HG03457 (cell line): ENCODE data around the gene TYSND1.
"Not testable (repeated sequence)": the region's sequence is repeated elsewhere in the genome, so short reads cannot be mapped to it uniquely, and the experiment has no call there.

ENCODE experiments used
- ATAC-seq: cut with Tn5 transposase; IDR thresholded peaks from one replicate; pipeline ENCODE4 v1.9.1; 2021; ENCODE audit warnings: moderate number of reproducible peaks; ENCODE audit not compliant: unreplicated experiment

TYSND1 gene

DNA sequence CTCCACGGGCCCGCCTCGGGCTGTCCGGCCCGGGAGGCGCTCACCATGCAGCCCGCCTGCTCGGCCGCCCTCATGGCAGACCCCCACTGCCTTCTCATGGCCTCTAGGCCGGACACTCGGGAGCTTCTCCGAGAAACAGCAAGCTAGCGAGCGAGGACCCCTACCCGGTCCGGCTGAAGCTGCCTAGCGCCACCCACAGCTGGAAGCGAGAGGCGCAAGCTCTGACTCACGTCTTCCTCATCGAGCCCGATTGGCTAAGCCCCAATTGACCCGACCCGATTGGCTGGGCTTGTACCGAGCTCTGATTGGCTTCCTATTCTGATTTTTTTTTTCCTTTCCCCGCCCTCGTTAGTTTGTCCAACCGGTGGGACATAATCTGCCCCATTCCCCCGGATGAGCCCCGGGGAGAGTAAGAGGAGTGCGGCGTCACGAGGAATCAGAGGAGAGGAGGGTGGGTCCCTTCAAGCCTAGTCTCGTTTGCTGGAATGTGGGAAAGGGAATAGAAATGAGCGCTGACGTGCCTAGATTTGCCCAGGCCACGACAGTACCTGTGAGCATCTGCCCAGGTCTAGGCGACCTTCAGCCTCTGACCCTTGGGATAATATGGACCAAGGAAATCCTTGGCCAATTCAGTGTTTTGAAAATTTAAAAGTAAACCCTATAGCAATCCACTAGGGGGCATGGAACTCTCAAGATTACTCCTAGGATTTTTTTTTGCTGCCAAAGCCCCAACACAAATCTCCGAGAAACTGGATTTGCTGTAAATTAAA, at the start of gene TYSND1:
Gene TYSND1 (minus strand): TSS at position 212 of the 770 bp plus-strand sequence. CDS start 114 bp downstream, at position 98.
- peak; percentile 91 for ATAC-seq

DNA sequence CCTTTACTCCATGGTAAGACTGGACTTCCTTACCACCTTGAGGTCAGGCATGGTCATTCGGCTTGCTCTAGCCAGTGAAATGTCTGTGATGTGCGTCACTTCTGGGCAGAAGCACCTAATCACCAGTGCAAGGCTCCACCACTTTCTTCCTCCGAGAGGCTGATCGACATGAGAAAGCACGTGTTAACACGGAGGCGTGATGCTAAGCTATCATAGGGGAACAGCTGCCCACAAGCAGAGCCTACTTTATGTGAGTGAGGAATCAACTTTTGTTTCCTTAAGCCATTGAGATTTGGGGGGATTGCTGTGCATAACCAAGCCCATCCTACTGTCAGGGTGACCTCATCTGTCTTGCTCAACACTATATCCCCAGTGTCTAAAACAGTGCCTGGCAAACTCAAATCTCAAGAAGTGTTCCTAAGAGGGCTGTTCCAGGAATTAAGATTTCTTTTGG, 46.9 kb upstream of the TYSND1 start:
- ATAC-seq: no peak

- ATAC-seq: no peak
These were observed 45.9 kb upstream of the TYSND1 start for GRCh38 chr10:70192326-70192968.

- ATAC-seq: no peak
These were observed 45.4 kb upstream of the TYSND1 start for GRCh38 chr10:70191972-70192305.

- no peak for ATAC-seq
These were observed 44.9 kb upstream of the TYSND1 start for GRCh38 chr10:70191161-70191971.

GRCh38 chr10:70190581-70190980, 44.1 kb upstream of the TYSND1 start:
- no peak for ATAC-seq

- no peak for ATAC-seq
These were observed 43.6 kb upstream of the TYSND1 start for GRCh38 chr10:70190102-70190501.

- ATAC-seq: no peak
These were observed 42.3 kb upstream of the TYSND1 start for GRCh38 chr10:70188768-70189167.

GRCh38 chr10:70186571-70186970, 40.1 kb upstream of the TYSND1 start:
- no peak for ATAC-seq

DNA sequence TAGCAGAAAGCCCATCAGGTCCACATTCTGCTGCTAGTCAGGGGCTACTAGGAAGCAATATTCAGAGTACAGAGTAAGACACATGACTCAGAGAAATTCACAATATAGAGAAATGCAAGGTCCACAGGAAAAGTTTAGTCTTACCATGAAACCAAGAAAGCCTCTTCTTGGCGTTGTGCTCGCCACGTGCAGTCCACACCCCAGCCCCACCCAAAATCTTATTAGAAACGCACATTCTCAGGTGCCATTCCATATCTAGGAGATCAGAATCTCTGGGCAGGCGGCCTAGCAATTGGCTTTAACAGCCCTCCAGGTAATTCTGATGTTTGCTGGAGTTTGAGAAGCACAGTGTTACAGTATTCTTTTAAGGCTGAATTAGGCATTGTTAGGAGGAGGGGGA, 39.6 kb upstream of the TYSND1 start:
- no peak for ATAC-seq

DNA sequence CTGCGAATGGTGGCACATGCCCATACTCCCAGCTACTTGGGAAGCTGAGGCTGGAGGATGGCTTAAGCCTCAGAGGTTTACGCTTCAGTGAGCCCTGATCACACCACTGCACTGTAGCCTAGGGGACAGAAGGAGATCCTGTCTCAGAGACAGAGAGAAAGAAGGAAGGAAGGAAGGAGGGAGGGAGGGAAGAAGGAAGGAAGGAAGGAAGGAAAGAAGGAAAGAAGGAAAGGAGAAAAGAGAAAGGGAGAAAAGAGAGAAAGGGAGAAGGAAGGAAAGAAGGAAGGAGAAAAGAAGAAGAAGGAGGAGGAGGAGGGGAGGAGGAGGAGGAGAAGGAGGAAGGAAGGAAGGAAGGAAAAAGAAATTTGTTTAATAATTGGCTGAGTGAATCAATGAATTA, 36.8 kb upstream of the TYSND1 start:
- ATAC-seq: no peak

DNA sequence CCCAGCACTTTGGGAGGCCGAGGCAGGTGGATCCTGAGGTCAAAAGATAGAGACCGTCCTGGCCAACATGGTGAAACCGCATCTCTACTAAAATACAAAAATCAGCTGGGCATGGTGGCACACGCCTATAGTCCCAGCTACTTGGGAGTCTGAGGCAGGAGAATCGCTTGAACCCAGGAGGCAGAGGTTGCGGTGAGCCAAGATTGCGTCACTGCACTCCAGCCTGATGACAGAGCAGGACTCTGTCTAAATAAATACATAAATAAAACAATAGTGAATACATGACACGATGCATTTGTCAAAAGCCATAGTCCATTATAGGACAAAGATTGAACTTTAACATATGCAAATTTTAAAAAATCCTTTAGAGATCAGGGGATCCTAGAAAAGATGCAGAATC, 32.7 kb upstream of the TYSND1 start:
- ATAC-seq: not testable (repeated sequence)

GRCh38 chr10:70178139-70178725, 31.7 kb upstream of the TYSND1 start:
- ATAC-seq: no peak

GRCh38 chr10:70176441-70176840, 29.9 kb upstream of the TYSND1 start:
- ATAC-seq: no peak

- ATAC-seq: no peak
These were observed 29.0 kb upstream of the TYSND1 start for GRCh38 chr10:70175516-70175915.

- no peak for ATAC-seq
These were observed 27.7 kb upstream of the TYSND1 start for GRCh38 chr10:70174058-70174741.

- ATAC-seq: no peak
These were observed 23.3 kb upstream of the TYSND1 start for GRCh38 chr10:70169649-70170364.

DNA sequence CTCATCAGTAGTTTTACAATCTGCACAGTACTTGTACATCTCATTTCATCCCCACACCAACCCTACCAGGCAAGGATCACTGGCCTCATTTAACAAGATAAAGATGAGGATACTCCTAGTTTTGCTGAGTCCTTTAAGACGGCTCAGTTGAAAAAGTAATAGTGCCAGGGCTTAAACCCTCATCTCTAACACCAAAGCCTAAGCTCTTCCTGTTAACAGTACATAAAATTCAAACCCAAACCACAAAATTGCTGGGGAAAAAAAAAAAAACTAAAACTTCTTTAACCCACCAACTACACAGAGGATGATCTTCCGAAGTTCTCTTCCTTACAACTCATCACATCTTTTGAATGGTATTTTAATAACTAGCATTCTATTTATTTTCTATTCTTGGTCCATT, 22.5 kb upstream of the TYSND1 start:
- no peak for ATAC-seq

GRCh38 chr10:70167246-70167645, 20.7 kb upstream of the TYSND1 start:
- no peak for ATAC-seq

DNA sequence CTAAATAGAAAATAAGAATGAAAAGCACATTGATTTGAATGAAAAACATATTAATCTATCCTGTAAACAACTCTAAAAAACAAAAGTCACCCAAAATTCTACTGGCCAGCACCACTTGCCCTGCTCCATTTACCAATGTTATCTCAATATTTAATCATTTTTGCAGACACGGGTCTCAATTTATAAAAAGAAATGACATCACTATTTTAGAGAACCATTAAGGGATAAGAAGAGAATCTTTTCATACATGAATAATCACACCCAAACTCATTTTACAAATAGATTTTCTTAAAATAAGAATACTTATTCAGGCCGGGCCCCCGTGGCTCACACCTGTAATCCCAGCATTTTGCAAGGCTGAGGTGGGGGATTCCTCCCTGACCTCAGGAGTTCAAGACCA, 19.9 kb upstream of the TYSND1 start:
- ATAC-seq: no peak
